ENCODE measurements around the gene KRT15.

KRT15 gene

GRCh38 chr17:41467561-41467960 lies 51.1 kb downstream of the KRT15 start:
- no peak overlapping the region for H2AFZ ChIP-seq (ENCODE audit: low read length)
- H3K27me3 ChIP-seq (replicated peaks; ENCODE audit: insufficient read depth, low read length), result 0 out of 2 replicates have a peak, but pooled peaks cover 4% of the 10 kb centered on the region
- no peak overlapping the region for H3K9ac ChIP-seq (ENCODE audit: low read length)
- H3K9me3 ChIP-seq (replicated peaks; ENCODE audit: insufficient read depth, low read length), result no peaks in the 10 kb centered on the region
- TF ChIP-seq EZH2 (optimal IDR thresholded peaks at IDR 0.05; ENCODE audit: low read depth, low read length) (no peak), EZH2phosphoT487 (IDR thresholded peaks at IDR 0.05; ENCODE audit: low read length) (no peak), CTCF (IDR thresholded peaks at IDR 0.05; ENCODE audit: low read length) (no peak)
- no peaks in the 10 kb centered on the region for H3F3A ChIP-seq (ENCODE audit: insufficient read depth, low read length)
- no peaks in the 10 kb centered on the region for H3K4me1 ChIP-seq (ENCODE audit: low read length)
- no peaks in the 10 kb centered on the region for H4K20me1 ChIP-seq (ENCODE audit: insufficient read depth, low read length)
- no peak overlapping the region for H3K4me2 ChIP-seq (ENCODE audit: low read depth, low read length)
- no peak overlapping the region for H3K4me3 ChIP-seq (ENCODE audit: low read length)
- DNase-seq, result no peak
- no peaks in the 10 kb centered on the region for H3K36me3 ChIP-seq (replicated peaks; ENCODE audit: insufficient read depth, low read length)
- H3K79me2 ChIP-seq (ENCODE audit: low read length), result no peaks in the 10 kb centered on the region
- no peaks in the 10 kb centered on the region for H3K9me2 ChIP-seq (replicated peaks; ENCODE audit: insufficient read depth, low read length)
- no peak overlapping the region for H3K27ac ChIP-seq (ENCODE audit: low read length)

GRCh38 chr17:41466988-41467387 lies 51.7 kb downstream of the KRT15 start, which contains the start of gene KRT32:
Gene KRT32 (minus strand): TSS chr17:41467386. CDS start chr17:41467325, 61 bp downstream.
- Histone ChIP-seq H3K79me2 (ENCODE audit: low read length) (no peaks in the 10 kb centered on the region), H3K27ac (ENCODE audit: low read length) (no peak within 1 kb of the TSS), H3K9ac (ENCODE audit: low read length) (no peak within 1 kb of the TSS), H3K9me2 (replicated peaks; ENCODE audit: insufficient read depth, low read length) (no peaks in the 10 kb centered on the region), H3K4me3 (ENCODE audit: low read length) (no peak within 1 kb of the TSS), H3F3A (ENCODE audit: insufficient read depth, low read length) (no peaks in the 10 kb centered on the region), H3K36me3 (replicated peaks; ENCODE audit: insufficient read depth, low read length) (no peaks in the 10 kb centered on the region), H4K20me1 (ENCODE audit: insufficient read depth, low read length) (no peaks in the 10 kb centered on the region), H3K4me2 (ENCODE audit: low read depth, low read length) (no peak within 1 kb of the TSS), H3K4me1 (ENCODE audit: low read length) (no peaks in the 10 kb centered on the region), H3K27me3 (replicated peaks; ENCODE audit: insufficient read depth, low read length) (0 out of 2 replicates have a peak, but pooled peaks cover 4% of the 10 kb centered on the region), H3K9me3 (replicated peaks; ENCODE audit: insufficient read depth, low read length) (no peaks in the 10 kb centered on the region), H2AFZ (ENCODE audit: low read length) (no peak within 1 kb of the TSS)
- DNase-seq, result no peak
- TF ChIP-seq EZH2 (optimal IDR thresholded peaks at IDR 0.05; ENCODE audit: low read depth, low read length), result no peak
- no peak for TF ChIP-seq EZH2phosphoT487 (IDR thresholded peaks at IDR 0.05; ENCODE audit: low read length)
- TF ChIP-seq CTCF (IDR thresholded peaks at IDR 0.05; ENCODE audit: low read length), result no peak

GRCh38 chr17:41464682-41465081 lies 54.0 kb downstream of the KRT15 start:
- H3K9ac ChIP-seq (ENCODE audit: low read length), result no peak overlapping the region
- H3F3A ChIP-seq (ENCODE audit: insufficient read depth, low read length), result no peaks in the 10 kb centered on the region
- no peaks in the 10 kb centered on the region for H3K4me1 ChIP-seq (ENCODE audit: low read length)
- no peaks in the 10 kb centered on the region for H4K20me1 ChIP-seq (ENCODE audit: insufficient read depth, low read length)
- H3K4me3 ChIP-seq (ENCODE audit: low read length), result no peak overlapping the region
- H3K9me3 ChIP-seq (replicated peaks; ENCODE audit: insufficient read depth, low read length), result no peaks in the 10 kb centered on the region
- 0 out of 2 replicates have a peak, but pooled peaks cover 4% of the 10 kb centered on the region for H3K27me3 ChIP-seq (replicated peaks; ENCODE audit: insufficient read depth, low read length)
- TF ChIP-seq EZH2phosphoT487 (IDR thresholded peaks at IDR 0.05; ENCODE audit: low read length) (no peak), CTCF (IDR thresholded peaks at IDR 0.05; ENCODE audit: low read length) (no peak), EZH2 (optimal IDR thresholded peaks at IDR 0.05; ENCODE audit: low read depth, low read length) (no peak)
- H3K36me3 ChIP-seq (replicated peaks; ENCODE audit: insufficient read depth, low read length), result no peaks in the 10 kb centered on the region
- H2AFZ ChIP-seq (ENCODE audit: low read length), result no peak overlapping the region
- no peaks in the 10 kb centered on the region for H3K79me2 ChIP-seq (ENCODE audit: low read length)
- H3K9me2 ChIP-seq (replicated peaks; ENCODE audit: insufficient read depth, low read length), result no peaks in the 10 kb centered on the region
- no peak for DNase-seq
- H3K4me2 ChIP-seq (ENCODE audit: low read depth, low read length), result no peak overlapping the region
- H3K27ac ChIP-seq (ENCODE audit: low read length), result no peak overlapping the region
